HG03025 (cell line): ENCODE results near the gene ENHO.
A peak's percentile ranks its signal among the peaks of the same experiment; 100 is the strongest.

ENCODE experiments used
- ATAC-seq: cut with Tn5 transposase; IDR thresholded peaks from one replicate; pipeline ENCODE4 v1.9.1; 2021; ENCODE audit warnings: mild to moderate bottlenecking, moderate library complexity; ENCODE audit not compliant: unreplicated experiment, low FRiP score

ENHO gene

GRCh38 chr9:34522971-34523797 lies at the start of gene ENHO:
Gene ENHO, minus strand, starts transcription at chr9:34522990. Its CDS starts 1,295 bp downstream, at chr9:34521695.
- peak; percentile 87 for ATAC-seq

DNA sequence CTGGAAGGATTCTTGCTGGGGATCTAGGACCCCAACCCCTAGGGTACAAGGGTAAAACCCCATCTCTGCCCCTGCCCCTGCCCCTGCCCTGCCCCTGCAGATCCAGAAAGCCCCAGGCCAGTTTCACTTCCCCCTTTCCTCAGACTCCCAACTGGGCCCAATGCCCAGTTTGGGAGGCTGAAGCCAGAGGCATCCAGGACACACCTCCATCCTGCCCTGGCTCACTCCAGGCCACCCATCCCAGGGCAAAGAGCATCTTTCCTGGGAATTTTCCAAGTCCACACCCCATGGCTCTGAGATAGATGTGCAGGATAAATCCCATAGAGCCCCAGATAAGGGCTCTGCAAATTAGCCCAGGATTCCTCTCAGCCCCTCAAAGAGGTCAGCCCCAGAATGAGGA lies 49.3 kb upstream of the ENHO start:
- no peak for ATAC-seq

DNA sequence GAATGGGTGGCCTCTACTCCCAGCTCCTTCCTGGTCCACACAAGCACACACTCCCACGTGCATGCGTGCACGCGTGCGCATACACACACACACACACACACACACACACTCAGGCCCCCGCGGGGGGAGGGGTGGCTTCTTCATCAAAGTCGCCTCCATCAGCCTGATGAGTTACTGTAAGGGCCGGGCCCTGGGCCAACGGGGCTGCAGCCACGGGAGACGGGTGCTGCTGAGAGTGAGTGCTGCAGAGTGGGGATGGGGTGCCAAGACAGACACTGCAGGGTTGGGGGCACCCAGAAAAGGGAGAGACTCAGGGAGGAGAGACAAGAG lies 48.7 kb upstream of the ENHO start:
- no peak for ATAC-seq

DNA sequence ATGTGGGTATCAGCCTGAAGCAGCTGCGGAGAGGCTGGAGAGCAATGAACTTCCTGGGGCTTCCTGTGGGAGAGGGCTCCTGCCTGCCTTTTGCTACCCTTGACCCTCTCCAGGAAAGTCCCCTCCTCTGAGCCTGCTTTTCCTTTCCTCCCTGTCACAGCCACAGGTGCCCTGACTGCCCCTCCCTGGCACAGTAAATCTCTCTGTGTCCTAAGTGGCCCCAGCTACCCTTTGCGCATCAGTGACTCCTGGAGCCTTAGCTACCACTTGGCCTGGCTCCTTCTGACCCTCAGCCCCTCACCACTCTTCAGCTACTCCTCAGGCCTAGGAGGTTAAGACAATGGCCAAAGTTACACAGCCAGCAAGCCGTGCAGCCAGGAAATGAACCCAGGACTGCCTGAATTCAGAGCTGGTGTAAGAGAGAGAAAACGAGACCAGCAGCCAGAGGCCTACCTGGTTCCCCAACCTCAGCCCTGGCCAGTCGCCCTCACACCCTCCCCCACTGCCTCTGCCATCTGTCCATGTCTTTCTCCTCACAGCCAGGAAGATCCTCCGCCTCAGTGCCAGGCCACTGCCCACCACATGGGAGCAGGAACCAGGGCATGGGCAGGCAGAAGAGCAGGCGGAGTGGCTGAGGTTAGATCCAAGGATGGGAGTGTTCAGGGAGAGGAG lies 48.2 kb upstream of the ENHO start:
- no peak for ATAC-seq

- no peak for ATAC-seq
Measured at GRCh38 chr9:34570376-34570775, 47.6 kb upstream of the ENHO start.

DNA sequence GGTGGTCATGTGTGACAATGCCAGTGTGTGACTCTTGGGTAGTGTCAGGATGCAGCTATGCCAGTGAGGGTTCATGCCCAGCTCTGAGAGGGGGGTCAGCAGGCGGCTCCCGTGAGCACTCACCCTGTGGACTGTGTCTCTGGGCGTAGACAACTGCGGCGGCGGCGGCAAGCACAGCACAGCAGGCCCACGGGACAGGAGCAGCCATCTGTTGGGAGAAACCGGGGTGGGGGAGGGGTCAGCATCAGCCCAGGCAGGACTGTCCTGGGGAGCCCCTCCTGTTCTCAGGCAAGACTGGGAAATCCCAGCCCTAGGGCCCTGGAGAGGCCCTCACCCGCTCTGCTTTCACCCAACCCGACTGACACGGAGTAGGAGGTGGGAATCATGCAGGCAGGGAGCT lies 46.0 kb upstream of the ENHO start:
- no peak for ATAC-seq

DNA sequence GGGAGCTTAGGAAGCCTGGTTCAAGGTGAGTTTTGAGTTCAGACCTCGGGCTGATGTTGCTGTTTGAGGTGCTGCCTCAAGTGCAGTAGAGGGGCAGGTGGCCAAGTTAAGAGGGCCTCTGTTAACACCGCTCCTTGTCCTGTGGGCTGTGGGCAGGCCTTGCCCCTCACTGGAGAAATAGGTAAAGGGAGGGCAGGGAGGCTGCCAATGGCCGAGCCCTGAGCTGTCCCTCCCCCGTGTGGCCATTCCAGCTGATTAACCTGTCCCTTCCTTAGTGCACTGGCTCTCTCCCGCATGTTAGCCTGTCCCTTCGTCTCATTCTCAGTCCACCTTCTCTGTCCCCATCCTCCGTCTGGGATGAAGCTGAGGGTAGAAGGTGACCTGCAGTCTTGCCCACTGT lies 45.3 kb upstream of the ENHO start:
- ATAC-seq: no peak

GRCh38 chr9:34566972-34567371 lies 44.2 kb upstream of the ENHO start:
- ATAC-seq: no peak

DNA sequence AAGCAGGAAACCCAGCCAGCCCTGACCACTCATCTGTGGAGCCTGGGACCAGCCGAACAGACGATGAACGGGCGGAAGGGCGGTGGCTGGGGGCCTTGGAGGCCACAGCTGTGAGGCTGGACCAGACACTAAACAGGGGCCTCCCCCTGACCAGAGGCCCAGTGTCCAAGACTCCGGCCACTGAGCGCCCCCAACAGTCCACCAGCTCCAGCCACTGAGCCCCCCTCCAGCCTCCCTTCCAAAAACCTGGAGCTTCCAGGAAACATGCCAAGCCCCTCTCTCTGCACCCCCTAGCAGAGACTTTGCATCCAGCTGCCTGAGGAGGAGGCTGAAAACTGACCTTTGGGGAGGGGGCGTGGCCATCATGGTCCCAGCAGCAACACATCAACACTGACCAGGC lies 43.5 kb upstream of the ENHO start:
- no peak for ATAC-seq

DNA sequence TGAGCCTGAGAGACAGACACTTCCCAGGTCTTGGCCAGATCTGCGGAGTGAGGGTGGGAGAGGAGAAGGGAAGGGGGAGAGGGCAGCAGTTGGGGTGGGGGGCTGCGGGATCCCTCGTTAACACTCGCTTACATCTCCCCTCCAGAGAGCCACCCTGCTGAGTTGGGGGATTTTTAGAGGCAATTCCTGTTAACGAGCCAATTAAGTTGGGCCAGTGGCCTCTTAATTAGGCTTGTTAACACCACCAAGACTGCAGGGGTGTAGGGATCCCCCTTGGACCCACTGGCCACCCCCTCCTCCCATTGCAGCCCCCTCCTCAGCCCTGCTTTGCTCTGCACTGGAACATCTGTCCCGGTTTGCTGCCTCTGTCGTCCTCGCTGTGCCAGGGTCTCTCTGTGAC lies 43.1 kb upstream of the ENHO start:
- ATAC-seq: no peak

DNA sequence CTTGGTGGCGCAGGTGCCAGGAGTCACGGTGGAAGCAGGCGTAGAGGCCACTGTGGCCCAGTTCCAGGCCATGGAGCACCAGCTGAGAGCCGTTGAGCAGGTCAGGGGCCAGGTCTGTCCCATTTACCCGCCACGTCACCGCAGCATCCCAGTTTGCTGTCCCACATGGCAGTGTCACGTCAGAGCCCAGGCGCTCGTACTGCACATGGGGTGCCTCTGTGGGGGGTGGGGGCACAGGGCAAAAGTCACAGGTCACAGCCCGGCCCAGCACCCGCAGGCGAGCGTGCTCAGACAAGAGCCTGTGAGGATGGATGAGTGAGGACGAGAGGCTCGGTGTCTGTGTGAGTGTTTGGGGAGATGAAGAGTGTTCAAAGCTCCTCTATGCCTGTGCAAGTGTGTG lies 41.8 kb upstream of the ENHO start:
- no peak for ATAC-seq

GRCh38 chr9:34563262-34563661 lies 40.5 kb upstream of the ENHO start:
- ATAC-seq: no peak

DNA sequence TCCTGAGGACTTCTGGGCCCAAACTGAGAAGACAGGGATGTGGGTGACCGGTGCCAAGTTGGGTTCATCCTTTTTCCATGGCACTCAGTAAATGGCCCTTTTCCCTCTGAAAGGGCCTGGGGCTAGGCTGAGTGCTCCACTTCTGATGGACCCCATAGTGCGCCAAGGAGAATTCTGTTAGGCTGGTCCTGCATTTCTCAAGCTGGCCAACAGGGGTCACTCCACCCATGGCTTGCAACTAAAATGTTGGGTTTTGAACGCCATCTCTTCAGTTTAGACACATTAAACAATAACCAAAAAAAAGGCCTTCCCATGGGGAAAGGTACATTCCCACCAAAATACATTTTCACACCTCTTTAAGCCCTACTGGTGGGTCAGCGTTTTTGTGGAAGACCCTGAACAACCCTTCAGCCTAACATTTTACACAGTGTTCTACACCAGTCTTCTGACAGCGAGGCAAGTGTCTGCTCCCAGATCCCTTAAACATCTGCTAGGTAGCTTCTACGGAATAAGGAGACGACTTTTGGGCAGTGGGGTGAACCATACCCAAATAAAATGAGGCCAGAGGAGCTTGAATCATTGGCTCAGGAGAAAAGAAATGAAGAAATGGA lies 39.5 kb upstream of the ENHO start:
- no peak for ATAC-seq

- ATAC-seq: no peak
Measured at GRCh38 chr9:34560599-34561214, 37.9 kb upstream of the ENHO start.

DNA sequence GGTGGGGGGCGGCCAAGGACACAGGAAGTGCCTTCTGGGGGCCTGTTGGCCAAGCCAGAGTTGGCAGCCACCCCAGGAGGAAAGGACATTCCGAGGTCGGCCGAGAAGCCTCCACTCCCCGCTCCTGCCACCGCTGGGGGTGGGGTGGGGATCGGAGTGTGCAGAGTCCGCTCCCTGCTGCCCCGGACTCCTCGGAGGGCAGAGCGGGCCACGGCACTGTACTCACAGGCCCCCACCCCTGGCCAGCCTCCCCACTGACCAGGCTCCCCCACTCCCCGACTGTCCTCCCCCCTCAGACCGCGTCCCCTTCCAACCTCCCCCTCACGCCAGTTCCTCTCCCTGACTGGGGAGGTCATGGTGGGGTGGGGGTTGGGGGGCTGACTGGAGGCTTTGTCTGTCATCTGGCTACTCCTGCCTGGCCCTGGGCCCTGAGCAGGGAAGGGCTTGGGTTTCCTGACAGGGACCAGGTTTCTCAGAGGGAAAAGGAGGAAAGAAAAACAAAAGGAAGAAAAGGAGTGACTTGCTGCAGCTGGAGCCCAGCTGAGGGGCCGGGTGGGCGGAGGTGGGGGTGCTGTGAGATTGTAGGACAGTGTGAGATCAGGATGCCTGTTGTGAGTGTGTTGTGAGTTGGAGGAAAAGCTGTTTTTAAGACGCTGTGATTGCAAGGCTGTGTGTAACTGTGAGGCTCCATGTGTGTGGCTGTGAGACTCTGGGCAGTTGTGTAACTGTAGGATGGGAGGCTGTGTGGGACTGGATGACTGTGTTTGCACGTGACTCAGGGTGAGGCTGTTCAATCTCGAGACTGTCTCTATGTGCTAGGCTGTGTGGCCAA lies 37.0 kb upstream of the ENHO start:
- no peak for ATAC-seq

DNA sequence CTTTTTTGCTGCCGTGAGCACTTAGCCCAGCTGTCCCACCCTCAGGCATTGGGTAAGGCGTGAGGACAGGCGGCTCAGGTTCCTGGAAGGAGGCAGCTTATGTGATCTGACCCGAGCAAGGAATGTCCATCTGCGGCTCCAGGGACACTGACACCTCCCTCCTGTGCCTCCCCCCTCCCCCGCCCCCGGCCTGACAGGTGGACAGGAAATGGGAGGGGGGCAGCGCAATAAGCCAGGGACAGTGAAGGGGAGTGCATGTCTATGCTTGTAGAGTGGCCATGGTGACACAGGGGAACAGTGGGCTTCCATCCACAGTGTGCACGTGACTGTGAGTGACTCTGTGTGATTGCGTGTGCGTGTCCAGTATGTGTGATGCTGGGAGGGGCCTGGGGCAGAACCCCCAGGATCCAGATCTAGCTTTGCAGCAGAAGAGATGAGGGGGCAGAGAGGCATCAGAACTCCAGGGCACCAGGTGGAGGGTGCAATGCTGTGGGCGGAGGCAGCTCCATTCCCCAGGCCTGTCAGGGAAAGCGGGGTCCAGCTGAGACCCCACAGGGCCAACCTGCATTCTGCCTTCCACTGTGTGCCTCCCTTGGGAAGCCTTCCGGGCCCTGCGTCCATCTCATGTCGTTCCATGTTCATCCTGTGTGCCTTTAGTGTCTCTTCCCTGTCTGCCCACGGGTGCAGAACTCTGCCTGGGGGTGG lies 36.3 kb upstream of the ENHO start:
- no peak for ATAC-seq

DNA sequence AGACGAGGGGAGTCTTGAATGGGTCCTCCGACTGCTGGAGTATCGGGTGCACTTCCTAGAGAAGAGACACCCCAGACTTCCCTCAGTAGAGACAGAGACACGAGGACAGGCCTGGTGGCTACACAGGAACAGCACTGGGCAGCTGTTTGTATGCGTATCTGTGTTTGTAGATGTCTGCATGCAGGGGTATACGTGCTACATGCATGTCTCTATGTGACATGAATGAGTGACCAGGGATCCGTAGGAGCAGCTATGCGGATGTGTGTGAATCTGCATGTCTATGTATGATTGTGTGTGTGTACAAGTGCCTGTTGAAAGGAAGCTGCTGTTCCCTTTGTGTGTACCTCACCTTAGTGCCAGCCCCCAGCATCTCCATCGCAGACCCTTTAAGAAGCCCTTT lies 35.6 kb upstream of the ENHO start:
- ATAC-seq: no peak

DNA sequence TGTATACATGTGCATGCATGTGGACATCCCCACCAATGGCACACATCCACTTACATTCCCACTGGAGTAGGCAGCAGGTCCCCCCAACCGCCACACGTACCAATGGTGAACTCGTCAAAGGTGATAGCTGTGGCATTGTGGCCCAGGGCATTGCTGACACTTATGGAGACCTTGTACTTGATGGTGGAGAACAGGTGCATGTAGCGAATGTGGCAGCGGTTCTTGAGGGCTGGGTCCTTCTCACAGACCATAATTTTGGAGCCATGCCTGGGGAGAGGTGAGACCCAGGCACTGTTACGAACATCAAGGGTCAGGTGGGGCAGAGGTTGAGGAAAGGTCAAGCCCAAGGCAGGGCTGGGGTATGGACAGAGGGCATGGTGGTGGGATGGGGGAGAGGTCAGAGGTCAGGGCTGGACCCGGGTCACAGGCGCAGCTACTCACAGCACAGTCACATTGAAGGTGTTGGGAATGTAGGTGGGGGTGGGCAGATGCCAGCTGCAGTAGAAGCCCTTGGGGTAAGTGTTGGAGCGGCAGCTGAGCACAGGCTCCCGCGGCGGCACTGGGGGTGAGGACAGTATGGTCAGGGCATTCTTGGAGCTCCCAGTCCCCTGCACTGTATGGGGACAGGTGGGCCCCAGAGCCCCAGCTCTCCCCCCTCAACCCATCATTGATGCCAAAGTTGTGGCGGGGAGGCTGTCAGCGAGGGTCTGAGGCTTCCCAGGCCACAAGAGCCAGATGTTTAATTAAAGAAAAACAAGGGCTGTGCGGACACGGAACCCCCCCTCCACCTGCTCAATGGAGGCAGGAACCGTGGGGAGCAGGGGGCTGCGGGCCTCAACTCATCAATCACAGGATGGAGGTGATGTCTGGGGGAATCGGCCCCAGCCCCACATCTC lies 34.9 kb upstream of the ENHO start:
- no peak for ATAC-seq

DNA sequence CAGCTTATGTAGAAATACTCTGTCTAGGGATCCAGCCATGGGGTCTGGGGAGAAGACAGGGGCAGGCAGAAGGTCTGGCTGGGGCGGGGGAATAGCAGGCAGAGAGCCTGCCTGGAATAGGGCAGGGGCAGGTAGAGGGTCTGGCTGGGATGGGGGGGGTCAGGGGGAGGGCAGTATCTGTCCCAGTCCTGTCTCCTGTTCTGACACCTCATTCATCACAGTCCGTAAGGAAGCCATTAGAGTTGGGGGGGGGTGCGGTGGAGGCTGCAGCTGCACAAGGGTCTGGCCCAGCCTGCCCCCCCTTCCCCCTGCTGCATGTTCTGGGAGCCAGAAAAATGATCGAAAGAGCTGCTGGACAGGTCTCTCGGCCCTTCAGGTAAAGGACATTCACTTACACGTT lies 34.2 kb upstream of the ENHO start:
- ATAC-seq: no peak
